Psoas muscle (tissue), 8 donors: ENCODE measurements around the gene ARHGAP24. TPM values are rescaled to one million over a fixed set of nuclear protein-coding genes. Genes with fewer than 3 reads are reported as not detected.
A peak's percentile ranks its signal among the peaks of the same experiment; 100 is the strongest.

Experiments used
- ATAC-seq, 4 donors: fragments of 200-7000 bp; cut with Tn5 transposase; one replicate each; pipeline ENCODE4 v1.9.1; 2020; ENCODE audit warnings: moderate library complexity in 3 of 4, mild to moderate bottlenecking in 2 of 4
- DNase-seq, 2 donors: peaks; one replicate each; pipeline ENCODE4 v3.0.0-alpha.2; 2020
- H3K27ac ChIP-seq: fragments of 200-600 bp; one replicate; pipeline ENCODE4 v1.8.0; 2022
- H3K27me3 ChIP-seq, 3 donors: fragments of 200-600 bp in 1 of 3; one replicate each; pipeline versions ENCODE4 v1.6.1 to v1.8.0; 2013 to 2022; ENCODE audit warnings: low read length in 2 of 3, mild to moderate bottlenecking in 2 of 3, moderate library complexity in 1 of 3; ENCODE audit not compliant: insufficient read depth in 3 of 3
- H3K36me3 ChIP-seq, 2 donors: fragments of 200-600 bp in 1 of 2; one replicate each; pipeline versions ENCODE4 v1.6.1 to v1.8.0; 2013 to 2022; ENCODE audit warnings: low read depth in 1 of 2, mild to moderate bottlenecking in 1 of 2, moderate library complexity in 1 of 2; ENCODE audit not compliant: insufficient read depth in 1 of 2
- H3K4me1 ChIP-seq: fragments of 200-600 bp; one replicate; pipeline ENCODE4 v1.8.0; 2022
- H3K4me3 ChIP-seq: fragments of 200-600 bp; one replicate; pipeline ENCODE4 v1.8.0; 2022; ENCODE audit warnings: mild to moderate bottlenecking
- H3K9me3 ChIP-seq: fragments of 200-600 bp; one replicate; pipeline ENCODE4 v1.8.0; 2022
- CTCF ChIP-seq: fragments of 200-600 bp; IDR thresholded peaks from one replicate; pipeline ENCODE4 v1.8.0; 2022; ENCODE audit warnings: antibody characterized with exemption
- WGBS, 3 donors: extraction: QIAGEN DNeasy Blood & Tissue Kit; methylation state at CpG; one replicate each; pipeline versions ENCODE4 v1.1.6 to v1.1.7; 2013; 5-methylcytosine and 5-hydroxymethylcytosine counted together
- intact Hi-C, 2 donors: fragments of 100-400 bp; cut with DNase I; formaldehyde crosslinking; loops; one replicate each; pipeline versions ENCODE4 v1.11.0 to v1.14.2; 2022
- polyA plus RNA-seq, 3 donors: library from polyadenylated mRNA; stranded (reverse); fragments of 200-250 nt; gene quantifications; one replicate each; pipeline ENCODE4 v1.2.3, GENCODE V29; 2013
- total RNA-seq, 4 donors: library from RNA; stranded (reverse); fragmentation: NEBNext Ultra II Directional in 2 of 4; extraction: Animal tissue kit (Norgen Biotek cat#: 25700) in 2 of 4; gene quantifications; one replicate each; pipeline versions ENCODE4 v1.2.1 to v1.2.4, GENCODE V29; 2021 to 2023
- donor health status: healthy with polysubstance abuse.
- donor health status: DM: no; HTN: no; CAD: no; lungs with moderate emphysema.
- donor health status: Bipolar disorder and iron deficiency.
- donor health status: healthy.
- donor health status: DM: yes; HTN: yes; CAD: no.
- donor health status: DM: no; HTN: no; CAD: no.
- donor health status: DM: no; HTN: no; CAD: no.
- donor health status: DM: yes; HTN: yes; CAD: no.

ARHGAP24 gene
- total and polyA plus RNA-seq, 7 donors = 2.3 to 25.7 (median 4.6) TPM

GRCh38 chr4:85967872-85968271 is 492.9 kb downstream of the ARHGAP24 start:
- no peak for TF ChIP-seq CTCF
- no peak overlapping the region for H3K27ac ChIP-seq
- H3K4me1 ChIP-seq = peaks cover 8% of the 10 kb centered on the region
- no peaks in the 10 kb centered on the region for H3K27me3 ChIP-seq
- ATAC-seq = no peak
- 53 to 62% (median 58%) methylated on average over 2 of the region's 2 CpGs for whole genome bisulfite sequencing, 3 donors
- no peak overlapping the region for H3K4me3 ChIP-seq
- no peak for DNase-seq
- H3K9me3 ChIP-seq = no peaks in the 10 kb centered on the region
- H3K36me3 ChIP-seq = peaks cover 0 to 5% of the 10 kb centered on the region in 2 donors
- intact Hi-C loops = loop anchor here (2.0 to 10.0 kb wide), 5 partner anchors 143 to 823 kb away; no protein-coding TSS in a partner anchor

- ATAC-seq = peak; percentile 38 to 77 (median 50)
Measured at GRCh38 chr4:85968945-85969819, 494.2 kb downstream of the ARHGAP24 start.

GRCh38 chr4:85970535-85970934 is 495.6 kb downstream of the ARHGAP24 start:
- H3K27ac ChIP-seq = no peak overlapping the region
- peaks cover 8% of the 10 kb centered on the region for H3K4me1 ChIP-seq
- WGBS, 3 donors = 39 to 49% (median 41%) methylated on average over 2 of the region's 2 CpGs
- H3K36me3 ChIP-seq = peaks cover 0 to 8% of the 10 kb centered on the region in 2 donors
- ATAC-seq (no peak), DNase-seq (no peak)
- H3K4me3 ChIP-seq = no peak overlapping the region
- intact Hi-C loops = no loop called here
- H3K27me3 ChIP-seq = no peaks in the 10 kb centered on the region
- no peaks in the 10 kb centered on the region for H3K9me3 ChIP-seq
- no peak for TF ChIP-seq CTCF

More at GRCh38 chr4:85968945-85969819, 494.2 kb downstream of the ARHGAP24 start:
- WGBS, 3 donors = 35 to 49% (median 37%) methylated on average over 3 of the region's 3 CpGs
- TF ChIP-seq CTCF = peak; percentile 61
- DNase-seq = no peak
- H3K9me3 ChIP-seq = no peaks in the 10 kb centered on the region
- no peaks in the 10 kb centered on the region for H3K27me3 ChIP-seq
- no peak overlapping the region for H3K4me3 ChIP-seq
- H3K4me1 ChIP-seq = peaks cover 8% of the 10 kb centered on the region
- H3K36me3 ChIP-seq = peaks cover 0 to 8% of the 10 kb centered on the region in 2 donors
- no peak overlapping the region for H3K27ac ChIP-seq
- intact Hi-C loops = loop anchor here (2.0 to 10.0 kb wide), 5 partner anchors 144 to 824 kb away; no protein-coding TSS in a partner anchor

- no peak for DNase-seq
- 86 to 93% (median 87%) methylated on average over 3 of the region's 3 CpGs for WGBS, 3 donors
- intact Hi-C loops = no loop called here
- Histone ChIP-seq H3K9me3 (no peaks in the 10 kb centered on the region), H3K36me3 (peaks cover 0 to 5% of the 10 kb centered on the region in 2 donors), H3K4me1 (no peaks in the 10 kb centered on the region), H3K27ac (no peak overlapping the region), H3K4me3 (no peak overlapping the region), H3K27me3 (no peaks in the 10 kb centered on the region)
- no peak for ATAC-seq
- no peak for TF ChIP-seq CTCF
Measured at GRCh38 chr4:85979276-85979675, 504.3 kb downstream of the ARHGAP24 start.
